NCI-H2107 treated with DMSO at 0.1 percent for 48 hours (cell line): Measurements from ENCODE around the gene PTGES.
"Not testable (repeated sequence)": the region's sequence is repeated elsewhere in the genome, so short reads cannot be mapped to it uniquely, and the experiment has no call there.

ENCODE experiments used
- DNase-seq: peaks from one replicate; lab custom pipeline; 2025; ENCODE audit not compliant: unreplicated experiment; lab: John Stamatoyannopoulos, UW

The PTGES gene

GRCh38 chr9:129773262-129774048 is 20.6 kb upstream of the PTGES start:
- DNase-seq = no peak

GRCh38 chr9:129770741-129771140 is 17.9 kb upstream of the PTGES start:
- no peak for DNase-seq

GRCh38 chr9:129769669-129770068 is 16.8 kb upstream of the PTGES start:
- DNase-seq = no peak

- DNase-seq = no peak
Measured at GRCh38 chr9:129768486-129768885, 15.6 kb upstream of the PTGES start.

GRCh38 chr9:129765764-129766317 is 13.0 kb upstream of the PTGES start:
- no peak for DNase-seq

- no peak for DNase-seq
Measured at GRCh38 chr9:129762985-129763926, 10.4 kb upstream of the PTGES start.

GRCh38 chr9:129762370-129762984 is 9.6 kb upstream of the PTGES start:
- not testable (repeated sequence) for DNase-seq

- DNase-seq = no peak
Measured at GRCh38 chr9:129761901-129762369, 9.1 kb upstream of the PTGES start.

- no peak for DNase-seq
Measured at GRCh38 chr9:129761293-129761900, 8.6 kb upstream of the PTGES start.

GRCh38 chr9:129760784-129761183 is 7.9 kb upstream of the PTGES start:
- not testable (repeated sequence) for DNase-seq

- DNase-seq = no peak
Measured at GRCh38 chr9:129759804-129760502, 7.1 kb upstream of the PTGES start.

- no peak for DNase-seq
Measured at GRCh38 chr9:129759319-129759718, 6.5 kb upstream of the PTGES start.

GRCh38 chr9:129757045-129757444 is 4.2 kb upstream of the PTGES start:
- DNase-seq = no peak

GRCh38 chr9:129756191-129756590 is 3.3 kb upstream of the PTGES start:
- no peak for DNase-seq

- DNase-seq = no peak
Measured at GRCh38 chr9:129755151-129755550, 2.3 kb upstream of the PTGES start.

GRCh38 chr9:129751841-129752801 is 721 bp downstream of the PTGES start:
- no peak for DNase-seq

GRCh38 chr9:129750013-129750638 is 2.7 kb downstream of the PTGES start:
- no peak for DNase-seq

GRCh38 chr9:129749575-129749974 is 3.3 kb downstream of the PTGES start:
- no peak for DNase-seq
